Measurements from ENCODE around the gene ECD.

Gene ECD

GRCh38 chr10:73106301-73106700 lies 61.5 kb downstream of the ECD start:
- Histone ChIP-seq H3F3A (ENCODE audit: insufficient read depth, low read length) (peaks cover 12% of the 10 kb centered on the region), H3K9ac (ENCODE audit: low read length) (no peak overlapping the region), H3K27ac (ENCODE audit: low read length) (no peak overlapping the region), H3K4me3 (ENCODE audit: low read length) (no peak overlapping the region), H3K36me3 (replicated peaks; ENCODE audit: insufficient read depth, low read length) (no peaks in the 10 kb centered on the region), H2AFZ (ENCODE audit: low read length) (no peak overlapping the region), H3K4me2 (ENCODE audit: low read depth, low read length) (no peak overlapping the region), H3K79me2 (ENCODE audit: low read length) (no peaks in the 10 kb centered on the region), H3K4me1 (ENCODE audit: low read length) (no peaks in the 10 kb centered on the region), H3K27me3 (replicated peaks; ENCODE audit: insufficient read depth, low read length) (no peaks in the 10 kb centered on the region), H3K9me3 (replicated peaks; ENCODE audit: insufficient read depth, low read length) (no peaks in the 10 kb centered on the region), H3K9me2 (replicated peaks; ENCODE audit: insufficient read depth, low read length) (no peaks in the 10 kb centered on the region), H4K20me1 (ENCODE audit: insufficient read depth, low read length) (no peaks in the 10 kb centered on the region)
- TF ChIP-seq EZH2 (optimal IDR thresholded peaks at IDR 0.05; ENCODE audit: low read depth, low read length) (no peak), EZH2phosphoT487 (IDR thresholded peaks at IDR 0.05; ENCODE audit: low read length) (no peak), CTCF (IDR thresholded peaks at IDR 0.05; ENCODE audit: low read length) (no peak)
- no peak for DNase-seq

- Histone ChIP-seq H3K36me3 (replicated peaks; ENCODE audit: insufficient read depth, low read length) (no peaks in the 10 kb centered on the region), H3K79me2 (ENCODE audit: low read length) (peaks cover 20% of the 10 kb centered on the region), H3F3A (ENCODE audit: insufficient read depth, low read length) (peaks cover 17% of the 10 kb centered on the region), H3K4me1 (ENCODE audit: low read length) (peaks cover 11% of the 10 kb centered on the region), H3K27me3 (replicated peaks; ENCODE audit: insufficient read depth, low read length) (no peaks in the 10 kb centered on the region), H4K20me1 (ENCODE audit: insufficient read depth, low read length) (no peaks in the 10 kb centered on the region), H3K4me3 (ENCODE audit: low read length) (no peak overlapping the region), H3K9ac (ENCODE audit: low read length) (no peak overlapping the region), H3K9me3 (replicated peaks; ENCODE audit: insufficient read depth, low read length) (no peaks in the 10 kb centered on the region), H3K27ac (ENCODE audit: low read length) (no peak overlapping the region), H3K9me2 (replicated peaks; ENCODE audit: insufficient read depth, low read length) (no peaks in the 10 kb centered on the region), H3K4me2 (ENCODE audit: low read depth, low read length) (no peak overlapping the region), H2AFZ (ENCODE audit: low read length) (no peak overlapping the region)
- TF ChIP-seq EZH2phosphoT487 (IDR thresholded peaks at IDR 0.05; ENCODE audit: low read length) (no peak), EZH2 (optimal IDR thresholded peaks at IDR 0.05; ENCODE audit: low read depth, low read length) (no peak), CTCF (IDR thresholded peaks at IDR 0.05; ENCODE audit: low read length) (no peak)
- no peak for DNase-seq
Measured at GRCh38 chr10:73099141-73099540, 68.7 kb downstream of the ECD start.

- no peak for DNase-seq
- H3K4me1 ChIP-seq (ENCODE audit: low read length): peaks cover 14% of the 10 kb centered on the region
- peaks cover 33% of the 10 kb centered on the region for H3K79me2 ChIP-seq (ENCODE audit: low read length)
- H3K36me3 ChIP-seq (replicated peaks; ENCODE audit: insufficient read depth, low read length): no peaks in the 10 kb centered on the region
- TF ChIP-seq EZH2 (optimal IDR thresholded peaks at IDR 0.05; ENCODE audit: low read depth, low read length) (no peak), CTCF (IDR thresholded peaks at IDR 0.05; ENCODE audit: low read length) (no peak), EZH2phosphoT487 (IDR thresholded peaks at IDR 0.05; ENCODE audit: low read length) (no peak)
- peak overlapping the region; percentile 97 for H3K4me3 ChIP-seq (ENCODE audit: low read length)
- no peaks in the 10 kb centered on the region for H4K20me1 ChIP-seq (ENCODE audit: insufficient read depth, low read length)
- H2AFZ ChIP-seq (ENCODE audit: low read length): peak overlapping the region; percentile 86
- H3K9me2 ChIP-seq (replicated peaks; ENCODE audit: insufficient read depth, low read length): no peaks in the 10 kb centered on the region
- H3K27me3 ChIP-seq (replicated peaks; ENCODE audit: insufficient read depth, low read length): no peaks in the 10 kb centered on the region
- peak overlapping the region; percentile 85; the same call in 1 of the 2 replicates for H3K4me2 ChIP-seq (ENCODE audit: low read depth, low read length)
- peak overlapping the region; percentile 82; the same call in 1 of the 2 replicates for H3K27ac ChIP-seq (ENCODE audit: low read length)
- peak overlapping the region; percentile 82; the same call in 1 of the 2 replicates for H3K9ac ChIP-seq (ENCODE audit: low read length)
- peaks cover 17% of the 10 kb centered on the region for H3F3A ChIP-seq (ENCODE audit: insufficient read depth, low read length)
- H3K9me3 ChIP-seq (replicated peaks; ENCODE audit: insufficient read depth, low read length): no peaks in the 10 kb centered on the region
Measured at GRCh38 chr10:73097305-73097670, 70.5 kb downstream of the ECD start.

Data from MM.1S (cell line).